ENCODE measurements around the gene ARHGEF17.
A peak's percentile ranks its signal among the peaks of the same experiment; 100 is the strongest.

The ARHGEF17 gene

GRCh38 chr11:73399636-73400035, 91.6 kb downstream of the ARHGEF17 start:
- Mint-ChIP-seq H3K4me1 (peaks cover 5% of the 10 kb centered on the region), H3K9me3 (no peaks in the 10 kb centered on the region), H3K27ac (peak overlapping the region; percentile 79), H3K36me3 (peaks cover 17% of the 10 kb centered on the region), H3K27me3 (no peaks in the 10 kb centered on the region), H3K4me3 (no peak overlapping the region)
- DNase-seq (ENCODE audit: low spot score in 2 of 2) (no peak), ATAC-seq (ENCODE audit: low read depth) (no peak)

- Mint-ChIP-seq H3K27ac (peak overlapping the region; percentile 71), H3K4me3 (no peak overlapping the region)
Observed at GRCh38 chr11:73400293-73400692, 92.2 kb downstream of the ARHGEF17 start.

GRCh38 chr11:73401217-73401923, 93.3 kb downstream of the ARHGEF17 start:
- ATAC-seq (ENCODE audit: low read depth), result no peak
- DNase-seq (ENCODE audit: low spot score in 2 of 2), result no peak
- peaks cover 5% of the 10 kb centered on the region for H3K4me1 Mint-ChIP-seq
- H3K27me3 Mint-ChIP-seq, result no peaks in the 10 kb centered on the region
- H3K4me3 Mint-ChIP-seq, result no peak overlapping the region
- no peaks in the 10 kb centered on the region for H3K9me3 Mint-ChIP-seq
- H3K27ac Mint-ChIP-seq, result peak overlapping the region; percentile 71
- peaks cover 17% of the 10 kb centered on the region for H3K36me3 Mint-ChIP-seq

More at GRCh38 chr11:73400293-73400692, 92.2 kb downstream of the ARHGEF17 start:
- peaks cover 17% of the 10 kb centered on the region for H3K36me3 Mint-ChIP-seq
- H3K4me1 Mint-ChIP-seq, result peaks cover 5% of the 10 kb centered on the region
- H3K27me3 Mint-ChIP-seq, result no peaks in the 10 kb centered on the region
- ATAC-seq (ENCODE audit: low read depth) (no peak), DNase-seq (ENCODE audit: low spot score in 2 of 2) (no peak)
- H3K9me3 Mint-ChIP-seq, result no peaks in the 10 kb centered on the region

DNA sequence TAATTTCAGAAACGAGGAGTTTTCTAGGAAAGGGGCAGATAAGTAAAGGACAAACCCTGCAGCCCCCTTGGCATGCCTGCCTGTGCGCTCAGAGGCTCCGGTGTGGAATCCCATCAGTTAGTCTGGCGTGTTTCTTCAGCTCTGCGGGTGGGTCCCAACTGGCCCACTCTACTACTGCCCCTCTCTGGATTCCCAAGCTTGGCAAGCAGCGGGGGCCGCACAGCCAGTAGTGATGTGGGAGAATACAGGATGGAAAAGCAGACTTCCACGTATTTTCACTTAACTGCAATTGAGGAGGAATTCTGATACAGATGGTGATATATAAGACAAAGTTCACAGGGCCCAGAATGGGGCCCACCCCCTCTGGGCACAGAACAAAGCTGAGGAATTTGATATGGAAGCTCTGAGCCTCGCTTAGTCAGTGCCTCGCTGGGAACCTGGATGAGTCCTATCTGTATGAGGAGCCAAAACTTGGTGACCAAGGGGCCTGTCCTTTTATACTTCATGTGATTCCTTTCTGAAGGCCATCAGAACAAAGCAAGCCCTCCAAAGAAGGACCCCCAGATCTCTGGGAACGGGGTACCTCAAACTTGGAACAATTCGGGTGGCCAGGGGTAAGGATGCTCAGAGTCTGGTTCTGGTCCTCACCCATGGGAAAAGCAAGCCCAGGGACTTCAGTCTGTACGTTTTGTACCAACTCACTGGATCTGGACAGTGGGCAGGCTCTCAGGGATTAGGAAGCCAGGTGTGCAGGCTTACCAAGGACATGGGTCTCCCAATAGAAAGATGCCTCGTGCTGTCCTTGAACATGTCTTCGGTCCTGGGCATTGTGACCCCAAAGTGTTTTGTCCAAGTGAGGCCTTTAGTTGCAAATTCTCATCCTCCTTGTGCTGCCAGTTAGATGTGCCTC, 94.1 kb downstream of the ARHGEF17 start:
- H3K4me3 Mint-ChIP-seq, result no peak overlapping the region
- no peaks in the 10 kb centered on the region for H3K27me3 Mint-ChIP-seq
- peaks cover 2% of the 10 kb centered on the region for H3K4me1 Mint-ChIP-seq
- peaks cover 11% of the 10 kb centered on the region for H3K36me3 Mint-ChIP-seq
- peak overlapping the region; percentile 71 for H3K27ac Mint-ChIP-seq
- DNase-seq (ENCODE audit: low spot score in 2 of 2) (no peak), ATAC-seq (ENCODE audit: low read depth) (no peak)
- no peaks in the 10 kb centered on the region for H3K9me3 Mint-ChIP-seq

DNA sequence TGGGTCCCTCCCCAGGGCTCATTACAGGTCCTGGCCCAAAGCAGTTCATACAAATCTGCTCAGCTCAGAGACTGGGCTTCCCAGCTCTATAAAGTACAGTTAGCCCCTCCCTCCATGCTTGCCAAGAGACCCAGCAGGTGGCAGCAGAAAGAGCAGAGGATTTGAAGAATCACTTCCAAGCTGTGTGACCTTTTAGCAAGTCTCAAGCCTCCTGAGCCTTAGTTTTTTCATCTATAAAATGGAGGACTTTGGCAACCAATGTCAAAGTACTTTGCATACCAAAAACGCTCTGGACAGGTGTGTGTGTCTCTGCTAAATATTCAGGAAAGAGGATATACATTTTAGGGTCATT, 94.7 kb downstream of the ARHGEF17 start:
- peak overlapping the region; percentile 55 for H3K27ac Mint-ChIP-seq
- no peak for DNase-seq (ENCODE audit: low spot score in 2 of 2)
- H3K27me3 Mint-ChIP-seq, result no peaks in the 10 kb centered on the region
- H3K9me3 Mint-ChIP-seq, result no peaks in the 10 kb centered on the region
- no peaks in the 10 kb centered on the region for H3K4me1 Mint-ChIP-seq
- ATAC-seq (ENCODE audit: low read depth), result peak; percentile 65
- H3K4me3 Mint-ChIP-seq, result no peak overlapping the region
- H3K36me3 Mint-ChIP-seq, result peaks cover 6% of the 10 kb centered on the region

GRCh38 chr11:73403541-73403940, 95.5 kb downstream of the ARHGEF17 start:
- ATAC-seq (ENCODE audit: low read depth) (no peak), DNase-seq (ENCODE audit: low spot score in 2 of 2) (no peak)
- Mint-ChIP-seq H3K27me3 (no peaks in the 10 kb centered on the region), H3K36me3 (peaks cover 6% of the 10 kb centered on the region), H3K9me3 (no peaks in the 10 kb centered on the region), H3K4me1 (no peaks in the 10 kb centered on the region), H3K4me3 (no peak overlapping the region), H3K27ac (no peak overlapping the region)

DNA sequence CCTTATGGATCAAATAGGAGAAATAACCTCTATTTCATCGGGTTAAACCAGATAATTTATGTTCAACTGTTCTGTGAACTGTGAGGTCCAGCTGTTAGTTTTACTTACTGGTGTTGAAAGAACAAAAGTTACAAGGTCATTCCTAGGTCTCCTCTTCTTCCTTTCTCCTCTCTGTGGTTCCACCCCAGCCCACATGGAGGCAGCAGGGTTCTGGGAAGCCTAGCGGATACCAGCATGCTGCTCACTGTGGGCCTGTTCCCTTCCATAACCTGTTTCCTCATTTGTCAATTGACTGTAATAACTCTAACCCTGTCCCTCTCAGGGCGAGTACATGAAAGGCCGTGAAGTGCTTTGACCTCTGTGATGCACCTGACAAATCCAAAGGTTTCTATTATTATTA, 96.0 kb downstream of the ARHGEF17 start:
- Mint-ChIP-seq H3K27ac (no peak overlapping the region), H3K27me3 (no peaks in the 10 kb centered on the region), H3K36me3 (peaks cover 10% of the 10 kb centered on the region), H3K4me3 (no peak overlapping the region), H3K4me1 (no peaks in the 10 kb centered on the region), H3K9me3 (no peaks in the 10 kb centered on the region)
- ATAC-seq (ENCODE audit: low read depth) (no peak), DNase-seq (ENCODE audit: low spot score in 2 of 2) (no peak)

DNA sequence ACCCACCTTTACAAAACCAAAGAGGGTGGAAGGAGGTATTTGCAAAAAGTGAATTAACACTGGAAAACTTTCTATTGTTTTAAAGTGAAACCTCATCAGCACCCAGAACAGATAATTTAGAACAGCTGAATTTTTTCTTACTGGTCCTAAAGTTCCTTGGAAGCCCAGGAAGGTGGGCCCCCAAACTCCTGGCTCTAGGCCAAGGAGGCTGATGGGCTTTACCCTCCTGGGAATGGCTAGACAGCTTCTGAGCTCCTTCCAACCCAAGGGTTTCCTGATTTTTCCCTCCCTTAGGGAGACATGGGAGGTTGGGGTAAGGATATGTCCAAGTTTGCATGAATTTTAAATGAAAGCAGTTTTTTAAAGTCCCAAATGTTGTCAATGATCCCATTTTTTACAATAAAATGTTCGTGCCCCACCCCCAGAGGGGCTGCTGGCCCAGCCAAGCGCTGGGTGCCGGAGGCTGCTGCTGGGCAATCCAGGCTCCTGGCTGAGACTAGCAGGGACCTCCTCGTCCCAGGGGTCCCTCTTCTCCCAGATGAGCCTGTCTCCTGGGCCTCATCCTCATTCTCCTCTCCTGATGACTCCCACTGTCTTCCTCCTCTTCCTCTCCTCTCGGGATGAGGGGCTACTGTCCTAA, 96.5 kb downstream of the ARHGEF17 start:
- H3K27ac Mint-ChIP-seq, result no peak overlapping the region
- H3K36me3 Mint-ChIP-seq, result peaks cover 13% of the 10 kb centered on the region
- ATAC-seq (ENCODE audit: low read depth) (no peak), DNase-seq (ENCODE audit: low spot score in 2 of 2) (no peak)
- H3K9me3 Mint-ChIP-seq, result no peaks in the 10 kb centered on the region
- no peak overlapping the region for H3K4me3 Mint-ChIP-seq
- no peaks in the 10 kb centered on the region for H3K4me1 Mint-ChIP-seq
- no peaks in the 10 kb centered on the region for H3K27me3 Mint-ChIP-seq

DNA sequence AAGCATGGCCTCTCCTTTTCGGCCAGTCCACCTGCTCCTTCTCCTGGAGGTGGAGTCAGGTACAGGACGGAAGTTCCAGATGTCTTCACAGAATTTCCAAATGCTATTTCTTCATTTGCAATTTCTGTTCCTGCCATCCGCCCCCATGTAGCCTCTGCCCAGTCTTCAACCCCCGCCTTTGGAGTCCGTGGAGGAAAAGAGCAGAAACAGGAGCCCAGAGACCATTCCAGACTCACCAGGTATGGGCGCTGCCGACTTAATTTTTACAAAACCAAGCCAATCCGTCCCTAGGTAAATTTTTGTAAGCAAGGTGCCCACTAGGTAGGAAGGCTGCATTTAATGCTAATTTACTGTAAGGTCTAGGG, 97.1 kb downstream of the ARHGEF17 start:
- Mint-ChIP-seq H3K4me3 (no peak overlapping the region), H3K27ac (no peak overlapping the region), H3K9me3 (no peaks in the 10 kb centered on the region), H3K27me3 (no peaks in the 10 kb centered on the region), H3K36me3 (peaks cover 13% of the 10 kb centered on the region), H3K4me1 (no peaks in the 10 kb centered on the region)
- DNase-seq (ENCODE audit: low spot score in 2 of 2), result no peak
- no peak for ATAC-seq (ENCODE audit: low read depth)

GRCh38 chr11:73406131-73406530, 98.1 kb downstream of the ARHGEF17 start:
- Mint-ChIP-seq H3K27ac (peak overlapping the region; percentile 55), H3K9me3 (no peaks in the 10 kb centered on the region), H3K27me3 (no peaks in the 10 kb centered on the region), H3K4me1 (no peaks in the 10 kb centered on the region), H3K4me3 (no peak overlapping the region), H3K36me3 (peaks cover 13% of the 10 kb centered on the region)
- ATAC-seq (ENCODE audit: low read depth), result no peak
- no peak for DNase-seq (ENCODE audit: low spot score in 2 of 2)

DNA sequence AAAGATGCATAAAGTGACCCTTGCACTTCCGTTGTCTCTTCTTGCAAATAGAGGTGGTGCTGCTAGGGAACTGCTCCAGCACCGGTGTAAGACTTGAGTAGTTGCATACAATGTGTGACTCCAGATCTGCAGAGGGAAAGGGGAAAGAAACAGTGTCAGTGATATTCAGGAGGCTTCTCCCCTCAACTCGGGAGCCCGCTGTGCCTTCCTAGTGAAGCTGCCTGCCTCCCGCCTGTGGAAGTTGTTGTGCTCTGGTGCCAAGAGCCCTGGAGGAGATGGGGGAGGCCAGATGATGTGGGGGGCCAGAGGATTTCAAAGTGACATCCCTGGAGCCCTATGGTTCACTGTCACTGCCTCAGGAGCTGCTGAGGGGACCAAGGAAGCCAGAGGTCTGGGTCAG, 98.5 kb downstream of the ARHGEF17 start:
- H3K4me1 Mint-ChIP-seq, result no peaks in the 10 kb centered on the region
- no peaks in the 10 kb centered on the region for H3K27me3 Mint-ChIP-seq
- H3K9me3 Mint-ChIP-seq, result no peaks in the 10 kb centered on the region
- no peak overlapping the region for H3K4me3 Mint-ChIP-seq
- ATAC-seq (ENCODE audit: low read depth) (no peak), DNase-seq (ENCODE audit: low spot score in 2 of 2) (no peak)
- H3K36me3 Mint-ChIP-seq, result peaks cover 13% of the 10 kb centered on the region
- no peak overlapping the region for H3K27ac Mint-ChIP-seq

DNA sequence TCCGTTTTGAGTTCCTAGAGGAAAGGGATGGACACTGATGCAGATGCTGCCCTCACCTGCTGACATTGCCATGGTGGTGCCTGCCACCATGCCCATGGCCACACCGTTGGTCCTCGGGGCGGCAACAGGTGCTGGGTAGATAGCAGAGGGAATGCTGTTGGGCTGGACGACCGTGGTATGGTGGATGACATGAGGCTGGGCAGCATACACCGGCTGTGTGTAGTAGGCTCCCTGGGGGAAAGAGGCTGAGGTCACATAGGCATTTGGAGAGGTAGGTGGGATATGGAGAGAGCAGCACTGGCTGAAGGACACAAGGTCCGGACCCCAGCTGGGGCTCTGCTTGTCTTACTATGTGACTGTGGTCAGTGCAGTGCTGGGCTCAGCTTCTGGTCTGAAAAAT, 101.4 kb downstream of the ARHGEF17 start:
- Mint-ChIP-seq H3K27ac (peak overlapping the region; percentile 14), H3K36me3 (peaks cover 18% of the 10 kb centered on the region), H3K4me1 (peaks cover 3% of the 10 kb centered on the region), H3K9me3 (no peaks in the 10 kb centered on the region), H3K4me3 (no peak overlapping the region), H3K27me3 (no peaks in the 10 kb centered on the region)
- ATAC-seq (ENCODE audit: low read depth) (no peak), DNase-seq (ENCODE audit: low spot score in 2 of 2) (no peak)

GRCh38 chr11:73410627-73411026, 102.6 kb downstream of the ARHGEF17 start:
- peaks cover 3% of the 10 kb centered on the region for H3K4me1 Mint-ChIP-seq
- no peak overlapping the region for H3K27ac Mint-ChIP-seq
- no peak overlapping the region for H3K4me3 Mint-ChIP-seq
- DNase-seq (ENCODE audit: low spot score in 2 of 2) (no peak), ATAC-seq (ENCODE audit: low read depth) (no peak)
- no peaks in the 10 kb centered on the region for H3K27me3 Mint-ChIP-seq
- H3K9me3 Mint-ChIP-seq, result no peaks in the 10 kb centered on the region
- peaks cover 18% of the 10 kb centered on the region for H3K36me3 Mint-ChIP-seq

GRCh38 chr11:73411031-73411430, 103.0 kb downstream of the ARHGEF17 start:
- no peaks in the 10 kb centered on the region for H3K9me3 Mint-ChIP-seq
- H3K36me3 Mint-ChIP-seq, result peaks cover 18% of the 10 kb centered on the region
- H3K27me3 Mint-ChIP-seq, result no peaks in the 10 kb centered on the region
- ATAC-seq (ENCODE audit: low read depth), result no peak
- H3K4me3 Mint-ChIP-seq, result no peak overlapping the region
- DNase-seq (ENCODE audit: low spot score in 2 of 2), result no peak
- peak overlapping the region; percentile 6 for H3K27ac Mint-ChIP-seq
- H3K4me1 Mint-ChIP-seq, result peaks cover 3% of the 10 kb centered on the region

Data from memory B cell (primary cell).